Neuronal stem cell (in vitro differentiated cells): Measurements from ENCODE around the gene MALSU1.
A peak's percentile ranks its signal among the peaks of the same experiment; 100 is the strongest.

Experiments
- DNase-seq: peaks from one replicate; pipeline ENCODE4 v3.0.0-alpha.2; 2013; ENCODE audit warnings: low spot score
- H2AFZ ChIP-seq: one replicate; pipeline ENCODE4 v1.6.1; 2013; ENCODE audit warnings: mild to moderate bottlenecking, low read length, inconsistent platforms
- H2AK5ac ChIP-seq: 2 replicates; pipeline ENCODE4 v1.6.1; 2013; ENCODE audit warnings: low read depth, mild to moderate bottlenecking, inconsistent platforms, low read length, moderate library complexity, mixed read lengths
- H2BK120ac ChIP-seq: 2 replicates; pipeline ENCODE4 v1.6.1; 2013; ENCODE audit warnings: low read depth, mild to moderate bottlenecking, inconsistent platforms, low read length, moderate library complexity, mixed read lengths
- H2BK12ac ChIP-seq: one replicate; pipeline ENCODE4 v1.6.1; 2013; ENCODE audit warnings: low read length, inconsistent platforms
- H2BK15ac ChIP-seq: 2 replicates; pipeline ENCODE4 v1.6.1; 2013; ENCODE audit warnings: mild to moderate bottlenecking, low read length, inconsistent platforms, mixed read lengths
- H2BK5ac ChIP-seq: one replicate; pipeline ENCODE4 v1.6.1; 2013; ENCODE audit warnings: inconsistent platforms, mild to moderate bottlenecking, low read length, moderate library complexity
- H3K14ac ChIP-seq: one replicate; pipeline ENCODE4 v1.6.1; 2013; ENCODE audit warnings: low read length, inconsistent platforms
- H3K18ac ChIP-seq: 2 replicates; pipeline ENCODE4 v1.6.1; 2013; ENCODE audit warnings: low read length, inconsistent platforms
- H3K23ac ChIP-seq: 2 replicates; pipeline ENCODE4 v1.6.1; 2013; ENCODE audit warnings: low read depth, mild to moderate bottlenecking, mixed read lengths, low read length, inconsistent platforms; ENCODE audit not compliant: poor library complexity
- H3K27ac ChIP-seq: replicated peaks from 3 replicates; pipeline ENCODE4 v1.5.1; 2013; ENCODE audit warnings: low read length, inconsistent platforms
- H3K27me3 ChIP-seq, 3 experiments: 2 replicates each; pipeline ENCODE4 v1.6.1; 2013; ENCODE audit warnings: low read length in 3 of 3, mild to moderate bottlenecking in 2 of 3, inconsistent platforms in 1 of 3, low read depth in 1 of 3, mixed read lengths in 1 of 3, moderate library complexity in 1 of 3; ENCODE audit not compliant: control insufficient read depth in 3 of 3, insufficient read depth in 3 of 3
- H3K36me3 ChIP-seq, 2 donors: replicated peaks in 1 of 2; 2 replicates each; pipeline ENCODE4 v1.6.1; 2013; ENCODE audit warnings: low read length in 2 of 2; ENCODE audit not compliant: control insufficient read depth in 2 of 2, insufficient read depth in 2 of 2
- H3K4ac ChIP-seq: 2 replicates; pipeline ENCODE4 v1.6.1; 2013; ENCODE audit warnings: inconsistent platforms, mild to moderate bottlenecking, low read length, moderate library complexity
- H3K4me1 ChIP-seq, 2 donors: 1 replicate in 1 of 2; 2 replicates in 1 of 2; pipeline ENCODE4 v1.6.1; 2013; ENCODE audit warnings: low read length in 2 of 2, low read depth in 1 of 2; ENCODE audit not compliant: control insufficient read depth in 2 of 2, insufficient read depth in 1 of 2
- H3K4me2 ChIP-seq: one replicate; pipeline ENCODE4 v1.6.1; 2013; ENCODE audit warnings: mild to moderate bottlenecking, low read length, inconsistent platforms; ENCODE audit not compliant: insufficient read depth, poor library complexity, severe bottlenecking
- H3K4me3 ChIP-seq, 2 donors: 2 replicates each; pipeline ENCODE4 v1.5.1; 2013; ENCODE audit warnings: low read length in 2 of 2, mild to moderate bottlenecking in 2 of 2, inconsistent platforms in 1 of 2, moderate library complexity in 1 of 2
- H3K79me1 ChIP-seq: one replicate; pipeline ENCODE4 v1.6.1; 2013; ENCODE audit warnings: low read depth, mild to moderate bottlenecking, inconsistent platforms, low read length, moderate library complexity
- H3K9ac ChIP-seq: one replicate; pipeline ENCODE4 v1.6.1; 2013; ENCODE audit warnings: mild to moderate bottlenecking, low read depth, low read length, inconsistent platforms; ENCODE audit not compliant: poor library complexity
- H3K9me3 ChIP-seq, 2 donors: replicated peaks in 1 of 2; 2 replicates each; pipeline versions ENCODE3 to v1.6.1; 2013; ENCODE audit warnings: low read length in 2 of 2, mild to moderate bottlenecking in 2 of 2, inconsistent platforms in 1 of 2, low read depth in 1 of 2, mixed read lengths in 1 of 2, moderate library complexity in 1 of 2; ENCODE audit not compliant: control insufficient read depth in 2 of 2, insufficient read depth in 1 of 2
- H4K8ac ChIP-seq: one replicate; pipeline ENCODE4 v1.6.1; 2013; ENCODE audit warnings: low read depth, mild to moderate bottlenecking, inconsistent platforms, low read length, moderate library complexity
- H4K91ac ChIP-seq: one replicate; pipeline ENCODE4 v1.6.1; 2013; ENCODE audit warnings: low read length, low read depth, mild to moderate bottlenecking, inconsistent platforms; ENCODE audit not compliant: poor library complexity
- WGBS, 2 donors: extraction: QIAGEN DNeasy Blood & Tissue Kit; methylation state at CpG; one replicate each; pipeline ENCODE4 v1.1.7; 2013; ENCODE audit warnings: missing lambda C conversion rate in 2 of 2, mixed read lengths in 1 of 2; ENCODE audit not compliant: insufficient read length in 2 of 2, insufficient replicate concordance in 1 of 2; ENCODE audit errors: extremely low coverage in 2 of 2; 5-methylcytosine and 5-hydroxymethylcytosine counted together

MALSU1 gene

GRCh38 chr7:23285657-23286646 is 13.2 kb upstream of the MALSU1 start:
- 94% methylated on average over 2 of the region's 18 CpGs; no CpG with 5 or more reads in 1 of the 2 donors for WGBS, 2 donors
- Histone ChIP-seq H3K4me3 (no peak overlapping the region), H2BK12ac (no peak overlapping the region), H3K14ac (no peak overlapping the region), H2BK120ac (no peak overlapping the region), H3K9me3 (no peaks in the 10 kb centered on the region), H3K36me3 (no peaks in the 10 kb centered on the region), H2AFZ (no peak overlapping the region), H2BK5ac (no peak overlapping the region), H3K23ac (no peak overlapping the region), H2AK5ac (no peak overlapping the region), H3K27ac (no peak overlapping the region), H3K27me3 (no peaks in the 10 kb centered on the region), H3K4ac (no peak overlapping the region), H4K8ac (no peak overlapping the region), H4K91ac (no peak overlapping the region), H3K9ac (no peak overlapping the region), H3K79me1 (no peaks in the 10 kb centered on the region), H2BK15ac (no peak overlapping the region), H3K18ac (no peak overlapping the region), H3K4me1 (no peaks in the 10 kb centered on the region), H3K4me2 (no peak overlapping the region)
- DNase-seq: no peak

- H2BK12ac ChIP-seq: no peak overlapping the region
These were observed 11.5 kb upstream of the MALSU1 start for GRCh38 chr7:23287612-23288011.

GRCh38 chr7:23290993-23291392 is 8.1 kb upstream of the MALSU1 start:
- Histone ChIP-seq H4K8ac (no peak overlapping the region), H2BK12ac (no peak overlapping the region), H3K4me2 (no peak overlapping the region), H3K27ac (no peak overlapping the region), H3K23ac (no peak overlapping the region), H3K4me3 (no peak overlapping the region), H3K14ac (no peak overlapping the region), H2BK120ac (no peak overlapping the region), H3K79me1 (no peaks in the 10 kb centered on the region), H2BK15ac (no peak overlapping the region), H3K4ac (no peak overlapping the region), H2AK5ac (no peak overlapping the region), H3K9ac (no peak overlapping the region), H3K4me1 (no peaks in the 10 kb centered on the region), H3K27me3 (peaks cover 0 to 3% (median 0%) of the 10 kb centered on the region in 3 experiments), H3K9me3 (no peaks in the 10 kb centered on the region), H3K36me3 (no peaks in the 10 kb centered on the region), H4K91ac (no peak overlapping the region), H3K18ac (no peak overlapping the region), H2BK5ac (no peak overlapping the region), H2AFZ (no peak overlapping the region)
- DNase-seq: no peak
- WGBS, 2 donors: no CpG with 5 or more reads among the region's 9 CpGs

More at GRCh38 chr7:23287612-23288011, 11.5 kb upstream of the MALSU1 start:
- no peak overlapping the region for H2BK120ac ChIP-seq
- H3K9ac ChIP-seq: no peak overlapping the region
- H3K14ac ChIP-seq: no peak overlapping the region
- H3K18ac ChIP-seq: no peak overlapping the region
- H3K79me1 ChIP-seq: no peaks in the 10 kb centered on the region
- no peak overlapping the region for H4K8ac ChIP-seq
- no peaks in the 10 kb centered on the region for H3K36me3 ChIP-seq
- no peak overlapping the region for H2BK5ac ChIP-seq
- H3K23ac ChIP-seq: no peak overlapping the region
- no peak for DNase-seq
- no peaks in the 10 kb centered on the region for H3K4me1 ChIP-seq
- no peak overlapping the region for H3K4me2 ChIP-seq
- no peaks in the 10 kb centered on the region for H3K9me3 ChIP-seq
- H3K4me3 ChIP-seq: no peak overlapping the region
- H3K27ac ChIP-seq: no peak overlapping the region
- H3K4ac ChIP-seq: no peak overlapping the region
- peak overlapping the region; percentile 10 for H2AFZ ChIP-seq
- H2AK5ac ChIP-seq: peak overlapping the region; percentile 22
- H2BK15ac ChIP-seq: no peak overlapping the region
- no peak overlapping the region for H4K91ac ChIP-seq
- no CpG with 5 or more reads among the region's 5 CpGs for WGBS, 2 donors
- H3K27me3 ChIP-seq: no peaks in the 10 kb centered on the region

- Histone ChIP-seq H3K23ac (no peak overlapping the region), H3K18ac (no peak overlapping the region), H2BK5ac (no peak overlapping the region), H2AFZ (peak overlapping the region; percentile 60), H3K36me3 (no peaks in the 10 kb centered on the region), H3K14ac (no peak overlapping the region), H3K79me1 (no peaks in the 10 kb centered on the region), H4K91ac (no peak overlapping the region), H3K27me3 (peaks cover 0 to 3% (median 0%) of the 10 kb centered on the region in 3 experiments), H3K4me3 (no peak overlapping the region), H3K9ac (no peak overlapping the region), H2AK5ac (no peak overlapping the region), H3K4ac (no peak overlapping the region), H3K27ac (no peak overlapping the region), H2BK120ac (no peak overlapping the region), H3K4me1 (no peaks in the 10 kb centered on the region), H3K9me3 (no peaks in the 10 kb centered on the region), H2BK12ac (no peak overlapping the region), H2BK15ac (no peak overlapping the region), H3K4me2 (no peak overlapping the region), H4K8ac (no peak overlapping the region)
- WGBS, 2 donors: no CpG with 5 or more reads among the region's 3 CpGs
- DNase-seq: no peak
These were observed 7.1 kb upstream of the MALSU1 start for GRCh38 chr7:23291957-23292560.
